ENCODE measurements around the gene VTA1.

The VTA1 gene

GRCh38 chr6:142118328-142118727, 28.7 kb upstream of the VTA1 start:
- H3K56ac ChIP-seq (ENCODE audit: low read length), result no peak overlapping the region
- H3K79me2 ChIP-seq (ENCODE audit: control insufficient read depth, insufficient read depth, low read length), result no peaks in the 10 kb centered on the region
- H4K5ac ChIP-seq (ENCODE audit: low read length), result no peak overlapping the region
- H3K27ac ChIP-seq (ENCODE audit: low read depth, low read length), result no peak overlapping the region
- H3K23ac ChIP-seq (ENCODE audit: low read length), result no peak overlapping the region
- H3K36me3 ChIP-seq (ENCODE audit: control insufficient read depth, insufficient read depth, low read length), result no peaks in the 10 kb centered on the region
- H2BK120ac ChIP-seq (ENCODE audit: low read depth, low read length), result no peak overlapping the region
- H3K4me1 ChIP-seq (ENCODE audit: control insufficient read depth, low read depth, low read length), result no peaks in the 10 kb centered on the region
- no peak overlapping the region for H3K4me2 ChIP-seq (ENCODE audit: low read length)
- H3K79me1 ChIP-seq (ENCODE audit: low read length), result no peaks in the 10 kb centered on the region
- no peak overlapping the region for H2AK5ac ChIP-seq (ENCODE audit: low read length)
- H3K18ac ChIP-seq (ENCODE audit: low read length), result no peak overlapping the region
- no peak overlapping the region for H2BK5ac ChIP-seq (ENCODE audit: low read length)
- H3K9ac ChIP-seq (ENCODE audit: low read length), result no peak overlapping the region
- no peaks in the 10 kb centered on the region for H3K27me3 ChIP-seq (ENCODE audit: insufficient read depth, low read length, poor library complexity)
- no peak overlapping the region for H2BK15ac ChIP-seq (replicated peaks; ENCODE audit: low read depth)
- H3K4ac ChIP-seq (ENCODE audit: low read depth, low read length), result no peak overlapping the region
- no peak overlapping the region for H4K8ac ChIP-seq (ENCODE audit: low read depth, low read length)
- no CpG with 5 or more reads among the region's 3 CpGs for WGBS (ENCODE audit: extremely low coverage, insufficient coverage, low lambda C conversion rate)
- DNase-seq, result no peak
- H3K4me3 ChIP-seq (ENCODE audit: low read length), result no peak overlapping the region

GRCh38 chr6:142118925-142119324, 28.1 kb upstream of the VTA1 start:
- H3K36me3 ChIP-seq (ENCODE audit: control insufficient read depth, insufficient read depth, low read length), result no peaks in the 10 kb centered on the region
- H4K8ac ChIP-seq (ENCODE audit: low read depth, low read length), result no peak overlapping the region
- no peak overlapping the region for H3K4me2 ChIP-seq (ENCODE audit: low read length)
- WGBS (ENCODE audit: extremely low coverage, insufficient coverage, low lambda C conversion rate), result no CpG with 5 or more reads among the region's 2 CpGs
- no peaks in the 10 kb centered on the region for H3K79me1 ChIP-seq (ENCODE audit: low read length)
- H3K4me3 ChIP-seq (ENCODE audit: low read length), result no peak overlapping the region
- H3K79me2 ChIP-seq (ENCODE audit: control insufficient read depth, insufficient read depth, low read length), result no peaks in the 10 kb centered on the region
- H3K18ac ChIP-seq (ENCODE audit: low read length), result no peak overlapping the region
- H3K4me1 ChIP-seq (ENCODE audit: control insufficient read depth, low read depth, low read length), result no peaks in the 10 kb centered on the region
- H3K27me3 ChIP-seq (ENCODE audit: insufficient read depth, low read length, poor library complexity), result no peaks in the 10 kb centered on the region
- H2BK120ac ChIP-seq (ENCODE audit: low read depth, low read length), result no peak overlapping the region
- no peak overlapping the region for H3K56ac ChIP-seq (ENCODE audit: low read length)
- H2BK5ac ChIP-seq (ENCODE audit: low read length), result no peak overlapping the region
- H3K27ac ChIP-seq (ENCODE audit: low read depth, low read length), result no peak overlapping the region
- H2AK5ac ChIP-seq (ENCODE audit: low read length), result no peak overlapping the region
- H3K4ac ChIP-seq (ENCODE audit: low read depth, low read length), result no peak overlapping the region
- no peak overlapping the region for H3K23ac ChIP-seq (ENCODE audit: low read length)
- no peak overlapping the region for H2BK15ac ChIP-seq (replicated peaks; ENCODE audit: low read depth)
- H3K9ac ChIP-seq (ENCODE audit: low read length), result no peak overlapping the region
- no peak overlapping the region for H4K5ac ChIP-seq (ENCODE audit: low read length)
- DNase-seq, result no peak

GRCh38 chr6:142121342-142121741, 25.7 kb upstream of the VTA1 start:
- DNase-seq, result no peak
- Histone ChIP-seq H3K23ac (ENCODE audit: low read length) (no peak overlapping the region), H3K27me3 (ENCODE audit: insufficient read depth, low read length, poor library complexity) (no peaks in the 10 kb centered on the region), H3K9ac (ENCODE audit: low read length) (no peak overlapping the region), H3K4me1 (ENCODE audit: control insufficient read depth, low read depth, low read length) (no peaks in the 10 kb centered on the region), H2BK120ac (ENCODE audit: low read depth, low read length) (no peak overlapping the region), H3K56ac (ENCODE audit: low read length) (no peak overlapping the region), H4K5ac (ENCODE audit: low read length) (no peak overlapping the region), H2BK15ac (replicated peaks; ENCODE audit: low read depth) (no peak overlapping the region), H3K36me3 (ENCODE audit: control insufficient read depth, insufficient read depth, low read length) (no peaks in the 10 kb centered on the region), H3K4me3 (ENCODE audit: low read length) (no peak overlapping the region), H3K79me2 (ENCODE audit: control insufficient read depth, insufficient read depth, low read length) (no peaks in the 10 kb centered on the region), H2BK5ac (ENCODE audit: low read length) (no peak overlapping the region), H3K4ac (ENCODE audit: low read depth, low read length) (no peak overlapping the region), H3K4me2 (ENCODE audit: low read length) (no peak overlapping the region), H2AK5ac (ENCODE audit: low read length) (no peak overlapping the region), H3K79me1 (ENCODE audit: low read length) (no peaks in the 10 kb centered on the region), H3K18ac (ENCODE audit: low read length) (no peak overlapping the region), H4K8ac (ENCODE audit: low read depth, low read length) (no peak overlapping the region), H3K27ac (ENCODE audit: low read depth, low read length) (no peak overlapping the region)
- WGBS (ENCODE audit: extremely low coverage, insufficient coverage, low lambda C conversion rate), result 100% methylated on average over 1 of the region's 3 CpGs

GRCh38 chr6:142130814-142131213, 16.2 kb upstream of the VTA1 start:
- no peak overlapping the region for H3K4me2 ChIP-seq (ENCODE audit: low read length)

GRCh38 chr6:142132625-142133024, 14.4 kb upstream of the VTA1 start, which contains the start of gene GJE1:
Gene GJE1, plus strand, starts transcription at chr6:142132925. Its CDS starts 234 bp downstream, at chr6:142133159.
- H3K4me1 ChIP-seq (ENCODE audit: control insufficient read depth, low read depth, low read length), result no peaks in the 10 kb centered on the region
- no peaks in the 10 kb centered on the region for H3K79me1 ChIP-seq (ENCODE audit: low read length)
- no peak within 1 kb of the TSS for H2BK120ac ChIP-seq (ENCODE audit: low read depth, low read length)
- no peak within 1 kb of the TSS for H3K23ac ChIP-seq (ENCODE audit: low read length)
- DNase-seq, result no peak
- H3K18ac ChIP-seq (ENCODE audit: low read length), result no peak within 1 kb of the TSS
- H2AK5ac ChIP-seq (ENCODE audit: low read length), result no peak within 1 kb of the TSS
- no peaks in the 10 kb centered on the region for H3K79me2 ChIP-seq (ENCODE audit: control insufficient read depth, insufficient read depth, low read length)
- H3K27me3 ChIP-seq (ENCODE audit: insufficient read depth, low read length, poor library complexity), result no peaks in the 10 kb centered on the region
- no peak within 1 kb of the TSS for H3K4me3 ChIP-seq (ENCODE audit: low read length)
- no CpG with 5 or more reads among the region's 1 CpG for WGBS (ENCODE audit: extremely low coverage, insufficient coverage, low lambda C conversion rate)
- no peak within 1 kb of the TSS for H2BK15ac ChIP-seq (replicated peaks; ENCODE audit: low read depth)
- H3K36me3 ChIP-seq (ENCODE audit: control insufficient read depth, insufficient read depth, low read length), result no peaks in the 10 kb centered on the region
- H3K4ac ChIP-seq (ENCODE audit: low read depth, low read length), result no peak within 1 kb of the TSS
- no peak within 1 kb of the TSS for H3K4me2 ChIP-seq (ENCODE audit: low read length)
- H3K9ac ChIP-seq (ENCODE audit: low read length), result no peak within 1 kb of the TSS
- H4K8ac ChIP-seq (ENCODE audit: low read depth, low read length), result no peak within 1 kb of the TSS
- H2BK5ac ChIP-seq (ENCODE audit: low read length), result no peak within 1 kb of the TSS
- no peak within 1 kb of the TSS for H4K5ac ChIP-seq (ENCODE audit: low read length)
- no peak within 1 kb of the TSS for H3K27ac ChIP-seq (ENCODE audit: low read depth, low read length)
- H3K56ac ChIP-seq (ENCODE audit: low read length), result no peak within 1 kb of the TSS

More at GRCh38 chr6:142130814-142131213, 16.2 kb upstream of the VTA1 start:
- Histone ChIP-seq H3K18ac (ENCODE audit: low read length) (no peak overlapping the region), H3K27me3 (ENCODE audit: insufficient read depth, low read length, poor library complexity) (no peaks in the 10 kb centered on the region), H3K23ac (ENCODE audit: low read length) (no peak overlapping the region), H3K9ac (ENCODE audit: low read length) (no peak overlapping the region), H3K79me1 (ENCODE audit: low read length) (no peaks in the 10 kb centered on the region), H2BK5ac (ENCODE audit: low read length) (no peak overlapping the region), H3K4ac (ENCODE audit: low read depth, low read length) (no peak overlapping the region), H3K27ac (ENCODE audit: low read depth, low read length) (no peak overlapping the region), H3K4me1 (ENCODE audit: control insufficient read depth, low read depth, low read length) (no peaks in the 10 kb centered on the region), H2BK120ac (ENCODE audit: low read depth, low read length) (no peak overlapping the region), H3K36me3 (ENCODE audit: control insufficient read depth, insufficient read depth, low read length) (no peaks in the 10 kb centered on the region), H2AK5ac (ENCODE audit: low read length) (no peak overlapping the region), H4K5ac (ENCODE audit: low read length) (no peak overlapping the region), H3K4me3 (ENCODE audit: low read length) (no peak overlapping the region), H4K8ac (ENCODE audit: low read depth, low read length) (no peak overlapping the region), H2BK15ac (replicated peaks; ENCODE audit: low read depth) (no peak overlapping the region), H3K56ac (ENCODE audit: low read length) (no peak overlapping the region), H3K79me2 (ENCODE audit: control insufficient read depth, insufficient read depth, low read length) (no peaks in the 10 kb centered on the region)
- DNase-seq, result no peak
- WGBS (ENCODE audit: extremely low coverage, insufficient coverage, low lambda C conversion rate), result no CpG with 5 or more reads among the region's 1 CpG

GRCh38 chr6:142138876-142139275, 8.2 kb upstream of the VTA1 start:
- Histone ChIP-seq H3K56ac (ENCODE audit: low read length) (no peak overlapping the region), H2BK5ac (ENCODE audit: low read length) (no peak overlapping the region), H4K5ac (ENCODE audit: low read length) (no peak overlapping the region), H3K4me1 (ENCODE audit: control insufficient read depth, low read depth, low read length) (no peaks in the 10 kb centered on the region), H3K79me1 (ENCODE audit: low read length) (no peaks in the 10 kb centered on the region), H2AK5ac (ENCODE audit: low read length) (no peak overlapping the region), H3K27ac (ENCODE audit: low read depth, low read length) (no peak overlapping the region), H3K18ac (ENCODE audit: low read length) (no peak overlapping the region), H3K4me2 (ENCODE audit: low read length) (no peak overlapping the region), H3K9ac (ENCODE audit: low read length) (no peak overlapping the region), H3K23ac (ENCODE audit: low read length) (no peak overlapping the region), H2BK15ac (replicated peaks; ENCODE audit: low read depth) (no peak overlapping the region), H3K4me3 (ENCODE audit: low read length) (no peak overlapping the region), H3K4ac (ENCODE audit: low read depth, low read length) (no peak overlapping the region), H2BK120ac (ENCODE audit: low read depth, low read length) (no peak overlapping the region), H4K8ac (ENCODE audit: low read depth, low read length) (no peak overlapping the region), H3K79me2 (ENCODE audit: control insufficient read depth, insufficient read depth, low read length) (no peaks in the 10 kb centered on the region), H3K27me3 (ENCODE audit: insufficient read depth, low read length, poor library complexity) (no peaks in the 10 kb centered on the region), H3K36me3 (ENCODE audit: control insufficient read depth, insufficient read depth, low read length) (no peaks in the 10 kb centered on the region)
- no peak for DNase-seq
- WGBS (ENCODE audit: extremely low coverage, insufficient coverage, low lambda C conversion rate), result no CpG with 5 or more reads among the region's 2 CpGs

Measured in mesendoderm (in vitro differentiated cells).